ENCODE measurements around the gene SPTB. TPM values are rescaled to one million over a fixed set of nuclear protein-coding genes. Genes with fewer than 3 reads are reported as not detected.

Gene SPTB
- polyA plus RNA-seq, 1 donor (not counting 4 experiments of a cell fraction or from before 2014, with no cell fraction given) = not detected

GRCh38 chr14:64811676-64812075, 68.0 kb downstream of the SPTB start:
- DNase-seq (ENCODE audit: low read depth, low spot score) (no peak), FAIRE-seq (no peak)
- H4K20me1 ChIP-seq (ENCODE audit: control insufficient read depth, extremely low read depth, insufficient read depth, low read length) = no peaks in the 10 kb centered on the region
- no peak overlapping the region for H3K27ac ChIP-seq (ENCODE audit: control insufficient read depth, insufficient read depth, low read length)
- H3K79me2 ChIP-seq (ENCODE audit: control insufficient read depth, insufficient read depth, low read length) = no peaks in the 10 kb centered on the region
- dilution Hi-C loops (cut with MboI; ENCODE audit: extremely low pct_ligation_motif_present, low sequenced_read_pairs) = no loop called here
- H3K4me3 ChIP-seq (ENCODE audit: control insufficient read depth in 2 of 3, extremely low read depth in 1 of 3, insufficient read depth in 2 of 3, low read depth in 1 of 3, low read length in 3 of 3) = no peak overlapping the region
- no peaks in the 10 kb centered on the region for H3K36me3 ChIP-seq (ENCODE audit: control insufficient read depth in 2 of 2, extremely low read depth in 1 of 2, insufficient read depth in 2 of 2, low read length in 2 of 2)
- H3K27me3 ChIP-seq (ENCODE audit: control insufficient read depth, extremely low read depth, insufficient read depth, low read length) = no peaks in the 10 kb centered on the region
- H3K9ac ChIP-seq (ENCODE audit: control insufficient read depth, extremely low read depth, insufficient read depth, low read length) = no peak overlapping the region
- H3K9me3 ChIP-seq (ENCODE audit: control insufficient read depth, low read depth, low read length) = no peaks in the 10 kb centered on the region
- H3K4me1 ChIP-seq (ENCODE audit: control insufficient read depth, extremely low read depth, insufficient read depth, low read length) = peaks cover 15% of the 10 kb centered on the region
- no peak overlapping the region for H3K4me2 ChIP-seq (ENCODE audit: control insufficient read depth, extremely low read depth, insufficient read depth, low read depth, low read length)
- no peaks in the 10 kb centered on the region for H3K9me1 ChIP-seq (ENCODE audit: control insufficient read depth, extremely low read depth, insufficient read depth, low read length)
- no peak for TF ChIP-seq CTCF (optimal IDR thresholded peaks at IDR 0.05 in 1 of 3, IDR thresholded peaks at IDR 0.05 in 1 of 3, conservative IDR thresholded peaks at IDR 0.05 in 1 of 3; ENCODE audit: extremely low read depth in 1 of 3, insufficient read depth in 2 of 3, low read length in 3 of 3)
- no peak for TF ChIP-seq EZH2 (IDR thresholded peaks at IDR 0.05; ENCODE audit: low read length)
- no peak overlapping the region for H2AFZ ChIP-seq (ENCODE audit: control insufficient read depth, low read length)

- Histone ChIP-seq H3K9ac (ENCODE audit: control insufficient read depth, extremely low read depth, insufficient read depth, low read length) (no peak overlapping the region), H3K36me3 (ENCODE audit: control insufficient read depth in 2 of 2, extremely low read depth in 1 of 2, insufficient read depth in 2 of 2, low read length in 2 of 2) (no peaks in the 10 kb centered on the region), H3K27me3 (ENCODE audit: control insufficient read depth, extremely low read depth, insufficient read depth, low read length) (no peaks in the 10 kb centered on the region), H3K4me1 (ENCODE audit: control insufficient read depth, extremely low read depth, insufficient read depth, low read length) (peaks cover 32% of the 10 kb centered on the region), H3K4me2 (ENCODE audit: control insufficient read depth, extremely low read depth, insufficient read depth, low read depth, low read length) (no peak overlapping the region), H3K27ac (ENCODE audit: control insufficient read depth, insufficient read depth, low read length) (no peak overlapping the region), H3K4me3 (ENCODE audit: control insufficient read depth in 2 of 3, extremely low read depth in 1 of 3, insufficient read depth in 2 of 3, low read depth in 1 of 3, low read length in 3 of 3) (no peak overlapping the region), H3K9me1 (ENCODE audit: control insufficient read depth, extremely low read depth, insufficient read depth, low read length) (no peaks in the 10 kb centered on the region), H2AFZ (ENCODE audit: control insufficient read depth, low read length) (no peak overlapping the region), H4K20me1 (ENCODE audit: control insufficient read depth, extremely low read depth, insufficient read depth, low read length) (no peaks in the 10 kb centered on the region), H3K79me2 (ENCODE audit: control insufficient read depth, insufficient read depth, low read length) (no peaks in the 10 kb centered on the region), H3K9me3 (ENCODE audit: control insufficient read depth, low read depth, low read length) (no peaks in the 10 kb centered on the region)
- no peak for TF ChIP-seq CTCF (optimal IDR thresholded peaks at IDR 0.05 in 1 of 3, IDR thresholded peaks at IDR 0.05 in 1 of 3, conservative IDR thresholded peaks at IDR 0.05 in 1 of 3; ENCODE audit: extremely low read depth in 1 of 3, insufficient read depth in 2 of 3, low read length in 3 of 3)
- no peak for TF ChIP-seq EZH2 (IDR thresholded peaks at IDR 0.05; ENCODE audit: low read length)
- DNase-seq (ENCODE audit: low read depth, low spot score) (no peak), FAIRE-seq (no peak)
- dilution Hi-C loops (cut with MboI; ENCODE audit: extremely low pct_ligation_motif_present, low sequenced_read_pairs) = no loop called here
These were observed 71.3 kb downstream of the SPTB start for GRCh38 chr14:64808449-64808848.

Data from keratinocyte (primary cell).